K562 treated with DMSO at 1 percent for 12 hours (cell line): ENCODE measurements around the gene SENP2. TPM values are rescaled to one million over a fixed set of nuclear protein-coding genes. Genes with fewer than 3 reads are reported as not detected.

Experiments
- total RNA-seq: library from RNA; unstranded; fragments of 300-600 nt; gene quantifications from 2 replicates; pipeline ENCODE4 v1.2.3, GENCODE V29; 2022; ENCODE audit not compliant: insufficient read depth

The SENP2 gene
- 18.3 and 39.7 TPM in 2 replicates for total RNA-seq

DNA sequence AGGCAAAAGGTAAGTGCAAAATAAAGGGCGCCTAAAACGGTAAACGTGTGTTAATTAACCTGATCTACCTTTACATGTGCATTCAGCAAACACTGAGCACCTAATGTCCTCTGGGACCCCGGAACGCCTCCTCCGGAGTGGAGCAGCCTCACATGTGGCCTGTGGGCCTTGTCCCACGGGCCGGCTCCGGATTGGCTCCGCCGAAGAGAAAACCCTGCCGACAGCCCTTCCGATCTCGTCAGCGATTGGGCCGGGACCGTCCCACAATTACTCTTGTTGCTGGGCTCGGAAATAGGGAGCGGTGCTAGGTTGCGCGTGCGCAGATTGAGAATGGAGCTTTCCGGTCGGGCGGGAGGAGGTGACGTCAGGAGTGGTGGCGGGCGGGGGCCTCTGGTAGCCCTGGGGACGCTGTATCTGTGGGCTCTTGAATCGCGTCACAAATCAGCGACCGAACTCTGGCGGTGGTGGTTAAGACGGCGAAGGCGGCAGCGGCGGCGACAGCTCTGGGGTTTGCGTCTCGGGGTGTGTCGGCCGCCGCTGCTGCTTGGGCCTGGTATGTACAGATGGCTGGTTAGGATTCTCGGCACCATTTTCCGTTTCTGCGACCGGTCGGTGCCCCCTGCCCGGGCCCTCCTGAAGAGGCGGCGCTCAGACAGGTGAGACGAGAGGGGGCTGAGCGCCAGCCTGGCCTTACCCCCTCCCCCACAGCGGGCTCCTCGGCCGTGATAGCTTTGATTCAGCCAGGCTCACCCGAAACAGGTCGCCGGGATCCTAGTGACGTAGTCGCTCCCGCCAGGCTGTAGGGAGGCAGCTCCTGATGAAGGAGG lies at the start of gene SENP2:
Gene SENP2 (plus strand): TSS at position 437 of the 827 bp plus-strand sequence. CDS start 119 bp downstream, at position 556.

DNA sequence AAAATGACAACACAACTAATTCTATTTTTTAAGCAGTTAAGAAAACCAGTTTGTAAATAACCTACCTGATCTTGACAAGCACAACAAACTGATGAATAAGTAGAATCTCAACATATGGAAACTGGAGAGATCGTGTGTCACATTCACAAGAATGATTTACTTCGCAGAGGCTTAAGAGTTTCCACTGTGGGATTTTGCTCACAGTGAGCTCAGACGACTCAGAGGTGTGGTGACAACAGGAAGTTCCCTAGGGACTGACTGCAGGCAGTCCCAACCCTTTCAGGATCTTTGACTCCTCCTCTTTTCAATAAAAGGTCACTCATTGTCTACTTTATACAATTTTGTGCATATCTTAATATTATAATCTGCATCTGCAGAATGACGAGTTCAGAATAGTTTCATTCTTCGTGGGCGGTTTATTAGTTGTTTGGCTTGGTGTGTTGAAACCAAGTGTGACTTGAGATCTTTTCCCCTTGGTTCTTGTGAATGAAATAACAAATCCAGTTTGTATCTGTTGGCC lies 33.7 kb upstream of the SENP2 start, which contains the start of gene LIPH:
Gene LIPH (minus strand): TSS at position 231 of the 520 bp plus-strand sequence. CDS start 117 bp downstream, at position 114.

Other genes with a start within 250 kb of the SENP2 start
- 0.24 and 0.44 TPM in 2 replicates for gene MAP3K13, start 223.2 kb upstream of the SENP2 start, total RNA-seq
- gene TMEM41A, start 87.3 kb upstream of the SENP2 start, total RNA-seq: 17.1 and 29.9 TPM in 2 replicates
- 1.1 and 3.3 TPM in 2 replicates for gene LIPH, start 33.7 kb upstream of the SENP2 start, total RNA-seq
- gene IGF2BP2, start 238.7 kb downstream of the SENP2 start, total RNA-seq: 7.9 and 22.7 TPM in 2 replicates